ENCODE results near the gene LSM3.

LSM3 gene

GRCh38 chr3:14234251-14235002 lies 55.8 kb downstream of the LSM3 start:
- H3K36me3 ChIP-seq, result no peaks in the 10 kb centered on the region
- peaks cover 0 to 7% (median 4%) of the 10 kb centered on the region in 3 donors for H3K9me3 ChIP-seq
- no peak for TF ChIP-seq CTCF (IDR thresholded peaks at IDR 0.05)
- H3K27me3 ChIP-seq, result peaks cover 0 to 20% of the 10 kb centered on the region in 2 donors
- H3K27ac ChIP-seq, result no peak overlapping the region
- no peak for DNase-seq
- H3K4me3 ChIP-seq, result no peak overlapping the region
- intact Hi-C loops (cut with DNase I; ENCODE audit: low total_unique reads), result no loop called here
- no peaks in the 10 kb centered on the region for H3K4me1 ChIP-seq

GRCh38 chr3:14235003-14235911 lies 56.6 kb downstream of the LSM3 start:
- Histone ChIP-seq H3K36me3 (no peaks in the 10 kb centered on the region), H3K4me3 (no peak overlapping the region), H3K4me1 (no peaks in the 10 kb centered on the region), H3K27me3 (peaks cover 0 to 20% of the 10 kb centered on the region in 2 donors), H3K9me3 (peaks cover 0 to 7% (median 4%) of the 10 kb centered on the region in 3 donors), H3K27ac (no peak overlapping the region)
- no peak for TF ChIP-seq CTCF (IDR thresholded peaks at IDR 0.05)
- DNase-seq, result no peak
- intact Hi-C loops (cut with DNase I; ENCODE audit: low total_unique reads), result no loop called here

GRCh38 chr3:14235912-14236295 lies 57.3 kb downstream of the LSM3 start:
- no peaks in the 10 kb centered on the region for H3K4me1 ChIP-seq
- peaks cover 0 to 17% of the 10 kb centered on the region in 2 donors for H3K27me3 ChIP-seq
- H3K27ac ChIP-seq, result no peak overlapping the region
- peaks cover 0 to 7% (median 4%) of the 10 kb centered on the region in 3 donors for H3K9me3 ChIP-seq
- no peak for DNase-seq
- H3K36me3 ChIP-seq, result no peaks in the 10 kb centered on the region
- intact Hi-C loops (cut with DNase I; ENCODE audit: low total_unique reads), result no loop called here
- TF ChIP-seq CTCF (IDR thresholded peaks at IDR 0.05), result no peak
- no peak overlapping the region for H3K4me3 ChIP-seq

GRCh38 chr3:14236902-14237301 lies 58.3 kb downstream of the LSM3 start:
- Histone ChIP-seq H3K27ac (no peak overlapping the region), H3K36me3 (no peaks in the 10 kb centered on the region), H3K27me3 (peaks cover 0 to 16% of the 10 kb centered on the region in 2 donors), H3K4me3 (no peak overlapping the region), H3K9me3 (peaks cover 0 to 7% (median 4%) of the 10 kb centered on the region in 3 donors), H3K4me1 (no peaks in the 10 kb centered on the region)
- intact Hi-C loops (cut with DNase I; ENCODE audit: low total_unique reads), result no loop called here
- TF ChIP-seq CTCF (IDR thresholded peaks at IDR 0.05), result no peak
- no peak for DNase-seq

GRCh38 chr3:14237457-14237856 lies 58.8 kb downstream of the LSM3 start:
- Histone ChIP-seq H3K4me3 (no peak overlapping the region), H3K4me1 (no peaks in the 10 kb centered on the region), H3K36me3 (no peaks in the 10 kb centered on the region), H3K9me3 (peaks cover 0 to 7% (median 4%) of the 10 kb centered on the region in 3 donors), H3K27me3 (peaks cover 0 to 16% of the 10 kb centered on the region in 2 donors), H3K27ac (no peak overlapping the region)
- DNase-seq, result no peak
- no peak for TF ChIP-seq CTCF (IDR thresholded peaks at IDR 0.05)
- intact Hi-C loops (cut with DNase I; ENCODE audit: low total_unique reads), result no loop called here
